GM19239 (cell line): ENCODE measurements around the gene AOAH.

Experiments used
- DNase-seq: peaks from one replicate; pipeline ENCODE4 v3.0.0; 2011; ENCODE audit warnings: low spot score; ENCODE audit not compliant: insufficient read length
- FAIRE-seq: peaks from 2 replicates; lab custom pipeline; 2011; peaks lifted over from hg19 to GRCh38; lab: Jason Lieb, UNC

AOAH gene, protein sequence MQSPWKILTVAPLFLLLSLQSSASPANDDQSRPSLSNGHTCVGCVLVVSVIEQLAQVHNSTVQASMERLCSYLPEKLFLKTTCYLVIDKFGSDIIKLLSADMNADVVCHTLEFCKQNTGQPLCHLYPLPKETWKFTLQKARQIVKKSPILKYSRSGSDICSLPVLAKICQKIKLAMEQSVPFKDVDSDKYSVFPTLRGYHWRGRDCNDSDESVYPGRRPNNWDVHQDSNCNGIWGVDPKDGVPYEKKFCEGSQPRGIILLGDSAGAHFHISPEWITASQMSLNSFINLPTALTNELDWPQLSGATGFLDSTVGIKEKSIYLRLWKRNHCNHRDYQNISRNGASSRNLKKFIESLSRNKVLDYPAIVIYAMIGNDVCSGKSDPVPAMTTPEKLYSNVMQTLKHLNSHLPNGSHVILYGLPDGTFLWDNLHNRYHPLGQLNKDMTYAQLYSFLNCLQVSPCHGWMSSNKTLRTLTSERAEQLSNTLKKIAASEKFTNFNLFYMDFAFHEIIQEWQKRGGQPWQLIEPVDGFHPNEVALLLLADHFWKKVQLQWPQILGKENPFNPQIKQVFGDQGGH

DNA sequence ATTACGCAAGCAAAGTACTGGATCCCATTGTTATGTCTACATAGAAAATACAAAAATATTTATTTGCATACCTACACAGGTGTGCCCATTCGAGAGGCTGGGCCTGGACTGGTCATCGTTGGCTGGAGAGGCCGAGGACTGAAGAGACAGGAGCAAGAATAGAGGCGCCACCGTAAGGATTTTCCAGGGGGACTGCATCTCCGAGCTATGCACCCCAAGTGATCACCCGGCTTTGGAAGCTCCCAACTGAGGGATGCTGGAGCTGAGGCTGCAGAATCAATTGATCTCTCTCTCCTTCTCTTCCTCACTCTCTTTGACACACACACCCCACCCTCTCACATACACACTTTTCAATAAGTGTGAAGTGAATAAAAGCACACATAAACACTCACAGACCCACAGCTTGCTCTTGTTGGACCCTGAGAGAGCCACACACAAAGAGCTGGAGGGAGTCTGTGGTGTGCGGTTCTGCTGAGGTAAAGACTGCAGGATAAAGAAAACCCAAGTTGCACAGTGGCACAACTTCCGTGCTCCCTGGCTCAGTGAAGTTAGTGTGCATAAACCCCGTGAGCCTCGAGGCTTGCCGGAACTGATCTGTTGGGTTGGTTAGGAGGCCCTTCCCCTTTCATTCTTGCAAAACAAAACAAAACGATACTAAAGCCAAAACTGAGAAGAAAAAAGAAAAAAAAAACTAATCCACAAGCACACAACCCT is at the start of gene AOAH:
Gene AOAH, minus strand, starts transcription at position 544 of the 714 bp plus-strand sequence. Its CDS starts 346 bp downstream, at position 198.
- DNase-seq, result no peak
- FAIRE-seq, result peak; percentile 97

GRCh38 chr7:36766451-36766850 is 42.2 kb upstream of the AOAH start:
- FAIRE-seq (no peak), DNase-seq (no peak)

DNA sequence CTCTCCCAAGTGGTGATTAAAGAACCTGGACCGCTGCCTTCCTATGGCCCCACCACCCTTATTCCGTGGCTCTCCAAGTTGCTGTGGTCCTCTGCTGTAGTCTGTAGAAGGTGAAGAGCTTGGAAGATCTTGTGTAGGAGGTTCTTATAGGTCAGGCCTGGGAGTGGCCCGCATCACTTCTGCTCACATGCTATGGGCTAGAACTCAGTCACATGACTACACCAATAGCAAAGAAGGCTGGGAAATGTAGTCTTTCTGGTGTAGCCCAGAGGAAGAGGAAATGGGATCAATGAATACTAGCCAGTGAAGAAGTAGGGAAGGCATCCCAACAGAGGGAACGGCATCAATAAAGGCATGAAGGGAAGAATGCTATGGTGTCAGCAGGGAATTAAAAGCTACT is 41.3 kb upstream of the AOAH start:
- no peak for FAIRE-seq
- no peak for DNase-seq

GRCh38 chr7:36764929-36765328 is 40.6 kb upstream of the AOAH start:
- no peak for DNase-seq
- no peak for FAIRE-seq

DNA sequence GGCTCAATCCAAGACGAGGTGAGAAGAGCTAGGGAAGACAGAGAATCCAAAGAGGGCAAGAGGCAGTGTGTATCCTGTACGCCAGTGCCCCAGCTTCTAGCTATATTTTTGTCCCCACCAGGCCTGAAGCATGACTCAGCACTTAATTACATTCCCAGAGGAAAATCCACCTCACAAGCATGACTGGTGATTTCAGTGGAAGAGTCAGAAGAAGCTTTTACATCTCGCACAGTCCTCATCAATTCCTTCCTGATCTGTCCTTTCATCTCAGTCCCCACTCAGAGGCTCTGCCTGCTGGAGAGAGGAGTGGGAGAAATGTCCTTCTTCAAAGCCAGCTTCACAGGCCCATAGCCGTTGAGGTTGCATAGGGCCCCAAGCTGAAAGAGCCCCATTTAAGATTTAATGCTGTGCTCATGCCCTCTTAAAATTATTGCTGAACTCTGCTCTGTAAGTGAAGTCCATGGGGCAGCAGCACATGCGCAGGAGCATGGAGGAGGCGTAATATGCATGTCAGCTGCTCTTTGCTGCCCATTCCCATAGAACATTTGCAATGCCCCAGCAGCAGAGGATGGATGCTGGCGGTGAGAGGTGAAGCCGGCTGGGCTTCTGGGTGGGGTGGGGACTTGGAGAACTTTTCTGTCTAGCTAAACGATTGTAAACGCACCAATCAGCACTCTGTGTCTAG is 39.0 kb upstream of the AOAH start:
- DNase-seq (no peak), FAIRE-seq (no peak)

DNA sequence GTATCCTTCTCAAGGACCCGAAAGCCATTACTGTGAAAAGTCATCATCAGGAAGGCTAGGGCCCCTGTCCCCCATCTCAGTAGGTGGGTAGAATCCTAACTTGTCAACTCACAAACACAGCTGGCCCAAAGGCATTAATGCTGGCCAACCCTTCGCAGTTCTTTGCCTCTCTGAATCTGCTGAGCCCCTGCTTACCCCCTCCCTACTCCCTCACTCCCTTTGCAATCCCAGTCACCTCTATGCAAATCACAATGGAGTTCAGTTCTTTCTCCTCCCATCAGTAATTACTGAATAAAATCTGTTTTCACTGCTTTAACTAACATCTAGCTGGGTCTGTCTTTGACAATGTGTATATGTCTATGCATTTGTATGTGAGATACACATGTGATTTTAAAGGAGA is 38.1 kb upstream of the AOAH start:
- DNase-seq, result no peak
- no peak for FAIRE-seq

DNA sequence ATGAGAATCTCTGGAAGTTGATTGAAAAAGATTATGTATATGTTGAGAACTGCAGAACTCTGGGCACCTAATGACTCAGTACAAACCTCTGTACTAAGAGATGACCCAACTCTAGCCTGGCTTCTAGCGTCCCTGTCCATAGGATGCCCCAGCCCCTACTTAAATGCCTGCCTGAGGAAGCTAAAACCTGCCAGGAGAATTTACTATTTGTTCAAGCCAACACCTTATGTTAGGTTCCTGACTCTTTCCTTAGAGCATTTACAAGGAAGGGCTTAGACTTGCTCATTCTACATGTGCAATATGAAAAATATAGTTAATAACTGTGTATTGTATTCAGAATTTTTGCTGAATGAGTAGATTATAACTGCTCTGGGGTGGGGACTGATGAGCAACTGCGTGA is 37.5 kb upstream of the AOAH start:
- DNase-seq (no peak), FAIRE-seq (no peak)

- DNase-seq, result no peak
- no peak for FAIRE-seq
Measured at GRCh38 chr7:36760856-36761762, 36.8 kb upstream of the AOAH start.

- no peak for DNase-seq
- no peak for FAIRE-seq
Measured at GRCh38 chr7:36758879-36759278, 34.6 kb upstream of the AOAH start.

DNA sequence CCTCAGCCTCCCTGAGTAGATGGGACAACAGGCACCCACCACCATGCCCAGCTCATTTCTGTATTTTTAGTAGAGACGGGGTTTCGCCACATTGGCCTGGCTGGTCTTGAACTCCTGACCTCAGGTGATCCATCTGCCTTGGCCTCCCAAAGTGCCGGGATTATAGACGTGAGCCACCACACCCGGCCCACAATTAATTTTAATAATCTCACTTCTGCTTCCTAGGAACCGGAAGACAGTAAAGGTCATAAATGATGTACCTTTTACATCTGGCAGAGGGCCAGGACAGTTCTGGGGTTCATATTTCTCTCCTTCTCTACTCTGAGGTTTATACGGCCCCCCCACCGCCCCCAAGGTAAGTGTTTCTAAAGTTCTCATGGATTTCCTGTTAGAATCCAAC is 31.2 kb upstream of the AOAH start:
- DNase-seq, result no peak
- FAIRE-seq, result no peak

DNA sequence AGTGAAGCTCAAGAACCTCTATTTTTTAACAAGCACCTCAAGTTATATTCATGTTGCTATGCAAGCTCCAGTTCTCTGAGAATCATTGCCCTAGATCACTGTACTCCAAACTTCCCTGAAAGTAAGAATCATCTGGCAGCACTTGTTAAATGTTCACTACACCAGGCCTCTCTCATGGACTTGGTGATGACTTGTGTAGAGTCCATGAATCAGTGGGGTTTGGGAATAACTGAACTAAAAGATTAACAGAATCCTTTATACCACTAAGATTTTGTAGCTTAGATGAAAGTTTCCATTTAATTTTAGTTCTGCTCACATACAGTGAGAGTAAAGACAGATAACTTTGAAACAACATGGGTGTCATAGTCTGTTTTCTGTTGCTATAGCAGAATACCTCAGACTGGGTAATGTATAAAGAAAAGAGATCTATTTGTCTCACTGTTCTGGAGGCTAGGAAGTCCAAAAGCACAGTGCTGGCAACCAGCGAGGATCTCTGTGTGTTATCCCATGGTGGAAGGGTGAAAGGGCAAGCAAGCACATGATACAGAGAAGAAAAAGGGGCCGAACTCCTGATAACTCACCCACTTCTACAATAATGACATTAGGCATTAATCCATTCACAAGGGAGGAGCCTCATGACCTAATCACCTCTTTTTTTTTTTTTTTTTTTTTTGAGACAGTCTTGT is 27.9 kb upstream of the AOAH start:
- no peak for DNase-seq
- no peak for FAIRE-seq

DNA sequence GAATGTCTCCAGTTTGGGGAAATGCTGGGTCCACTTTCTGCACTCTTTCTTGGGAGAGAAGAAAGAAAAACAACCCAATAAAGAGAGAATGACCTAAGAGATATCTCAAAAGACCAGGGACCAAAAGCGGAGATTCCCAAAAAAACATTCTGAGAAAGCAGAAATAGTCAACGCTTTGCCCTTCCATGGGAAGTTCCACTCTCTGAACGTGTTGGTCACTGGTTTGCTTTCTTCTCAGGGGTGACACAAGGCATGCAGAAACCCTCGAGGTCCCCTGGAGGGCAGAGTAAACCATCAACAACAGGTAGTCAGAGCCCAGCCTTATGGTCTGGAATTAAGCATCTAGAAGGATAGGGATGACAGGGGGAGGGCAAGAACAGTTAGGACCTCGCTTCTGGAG is 26.2 kb upstream of the AOAH start:
- no peak for FAIRE-seq
- no peak for DNase-seq

DNA sequence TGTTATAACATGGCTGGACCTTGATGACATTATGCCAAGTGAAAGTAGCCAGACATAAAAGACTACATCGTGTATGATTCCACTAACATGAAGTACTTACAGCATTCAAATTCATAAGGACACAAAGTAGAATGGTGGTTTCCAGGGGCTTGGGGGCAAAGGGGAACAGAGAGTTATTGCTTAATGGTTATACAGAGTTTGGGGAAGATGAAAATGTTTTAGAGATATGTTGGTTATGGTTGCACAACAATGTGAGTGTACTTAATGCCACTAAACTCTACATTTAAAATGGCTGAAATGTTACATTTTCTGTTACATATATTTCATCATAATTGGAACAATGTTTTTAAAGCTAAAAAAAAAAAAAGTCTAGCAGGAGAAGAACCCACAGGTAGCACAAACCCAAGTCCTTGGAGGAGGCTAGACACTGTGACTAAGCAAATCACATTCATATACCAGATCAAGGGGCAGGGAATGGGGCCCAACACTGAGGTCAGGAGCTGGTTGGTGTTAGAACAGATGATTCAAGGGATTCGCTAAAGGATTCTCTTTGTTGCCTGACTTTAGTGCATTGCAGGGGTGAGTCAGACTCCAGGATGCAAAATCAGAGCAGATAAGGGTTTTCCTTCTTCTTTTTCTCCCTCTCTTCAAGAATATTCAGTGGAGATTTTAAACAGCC is 25.1 kb upstream of the AOAH start:
- peak; percentile 37 for FAIRE-seq
- no peak for DNase-seq

- FAIRE-seq (peak; percentile 60), DNase-seq (no peak)
Measured at GRCh38 chr7:36748017-36748487, 23.8 kb upstream of the AOAH start.

DNA sequence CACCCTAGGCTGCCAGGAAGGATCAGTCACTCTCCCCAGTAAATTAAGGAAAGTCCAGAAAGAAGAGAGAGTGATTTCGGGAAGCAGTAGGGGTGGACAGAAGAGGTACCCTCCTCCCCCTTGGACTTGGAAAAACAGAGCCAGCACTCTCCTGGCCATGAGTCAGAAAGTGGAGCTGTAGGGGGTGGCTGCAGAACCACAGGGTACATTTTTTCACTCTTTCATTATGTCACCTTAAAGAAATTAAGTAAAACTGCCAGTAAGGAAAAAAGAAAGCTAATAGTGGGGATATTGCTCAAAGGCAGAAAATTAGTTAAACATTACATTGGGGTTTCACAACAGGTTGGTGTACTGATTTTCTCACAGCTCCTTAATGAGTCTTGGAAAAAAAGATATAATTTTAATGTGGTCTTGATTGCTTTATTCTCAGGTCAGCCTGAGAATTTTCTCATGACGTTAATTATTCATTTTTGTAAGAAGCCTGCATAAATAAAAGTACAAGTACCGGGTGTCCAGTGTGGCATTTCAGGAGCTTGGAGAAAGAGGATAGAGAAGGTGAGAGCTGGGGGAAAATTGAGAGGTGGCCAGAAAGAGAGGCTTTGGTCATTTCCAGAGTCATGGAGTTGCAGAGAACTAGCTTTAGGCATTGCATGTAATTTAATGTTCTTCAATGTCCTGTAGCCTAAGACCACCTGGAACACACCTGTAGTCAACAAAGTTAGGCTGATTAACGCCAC is 23.2 kb upstream of the AOAH start:
- DNase-seq, result no peak
- FAIRE-seq, result peak; percentile 83

DNA sequence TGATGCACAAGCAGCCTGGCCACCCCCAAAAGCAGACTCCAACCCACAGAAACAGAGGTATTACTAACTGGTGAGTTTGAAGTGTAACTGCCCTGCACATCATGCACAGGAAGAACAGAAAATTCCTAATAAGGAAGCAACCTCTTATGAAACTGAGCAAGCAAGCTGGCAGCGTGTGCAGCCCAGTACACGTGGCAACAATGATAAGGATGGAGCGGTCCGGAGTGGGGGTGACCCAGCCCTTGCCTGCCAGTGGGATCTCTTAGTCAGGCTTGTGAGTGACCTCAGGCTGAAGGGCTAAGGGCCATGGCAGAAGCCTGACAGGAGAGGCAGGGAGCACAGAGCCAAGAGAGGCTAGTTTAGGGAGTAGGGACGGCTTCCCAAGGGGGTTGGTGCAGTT is 22.1 kb upstream of the AOAH start:
- DNase-seq (no peak), FAIRE-seq (no peak)

DNA sequence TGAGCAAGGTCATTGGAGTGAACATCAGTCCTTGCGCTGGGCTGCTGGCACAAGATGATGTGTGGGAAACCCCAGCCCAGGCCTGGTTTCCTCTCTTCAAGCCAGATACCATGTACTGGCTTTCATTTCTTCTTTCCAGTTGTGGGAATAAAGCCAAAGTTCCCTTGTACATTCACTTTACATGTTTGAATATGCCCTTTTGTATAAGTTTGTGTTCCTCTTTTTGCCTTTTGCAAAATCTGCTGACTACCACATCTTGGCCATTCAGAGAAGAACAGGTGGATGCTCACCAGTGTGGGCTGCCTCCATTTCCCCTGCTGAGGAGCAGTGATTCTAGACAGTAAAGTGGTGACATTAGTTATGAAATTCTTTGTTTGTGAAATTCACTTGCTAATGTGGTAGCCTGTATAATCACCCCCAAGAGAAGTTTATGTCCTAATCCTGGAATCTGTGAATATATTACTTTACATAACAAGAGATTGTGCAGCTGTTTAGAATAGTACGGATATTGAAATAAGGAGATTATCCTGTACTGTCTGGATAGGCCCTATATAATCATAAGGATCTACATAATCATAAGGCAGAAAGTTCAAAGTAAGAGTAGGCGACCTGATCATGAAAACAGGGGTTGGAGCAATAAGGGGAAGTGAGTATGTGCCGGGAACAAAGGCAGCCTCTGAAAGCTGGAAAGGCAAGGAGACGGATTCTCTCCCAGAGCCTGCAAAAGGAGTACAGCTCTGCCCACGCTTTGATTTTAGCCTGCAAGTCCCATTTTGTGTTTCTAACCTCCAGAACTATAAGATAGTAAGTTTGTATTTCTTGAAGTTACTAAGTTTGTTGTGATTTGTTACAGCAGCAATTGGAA is 18.8 kb upstream of the AOAH start:
- FAIRE-seq (no peak), DNase-seq (no peak)
